T47D (cell line): ENCODE measurements around the gene PIK3R6.
"Not testable (repeated sequence)": the region's sequence is repeated elsewhere in the genome, so short reads cannot be mapped to it uniquely, and the experiment has no call there.

Experiments
- DNase-seq, 2 experiments: peaks; one replicate each; pipeline versions ENCODE4 v3.0.0 to v3.0.0-alpha.2; 2011 to 2012; ENCODE audit warnings: low read depth in 1 of 2, low spot score in 1 of 2
- JUND ChIP-seq: IDR thresholded peaks from 2 replicates; pipeline ENCODE4 v1.6.1; 2012; ENCODE audit warnings: low read depth
- in situ Hi-C: cut with HindIII; loops from 2 replicates; pipeline ENCODE4 v1.10.0; 2016; ENCODE audit warnings: low sequenced_read_pairs, low pct_unique_long_range_greater_than_20kb

PIK3R6 gene

DNA sequence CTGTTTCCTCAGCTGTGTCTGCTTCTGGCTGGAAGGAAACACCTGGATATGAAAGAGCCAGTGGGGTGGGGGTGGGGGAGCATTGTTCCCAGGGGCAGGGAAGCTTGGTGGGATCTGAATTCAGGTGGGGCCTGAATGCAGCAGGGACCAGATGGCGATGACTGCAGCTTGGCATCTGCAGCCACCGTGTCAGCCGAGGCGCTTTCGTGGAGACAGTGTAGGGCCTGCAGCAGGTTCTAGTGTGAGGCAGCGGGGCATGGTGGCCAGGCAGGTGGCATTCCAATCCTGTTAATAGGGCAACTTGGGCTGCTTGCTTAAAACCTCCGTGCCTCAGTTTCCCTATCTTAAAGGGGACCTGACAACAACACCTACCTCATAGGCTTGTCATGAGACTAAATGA lies 1.7 kb downstream of the PIK3R6 start:
- TF ChIP-seq JUND, result no peak
- no peak for DNase-seq
- in situ Hi-C loops, result no loop called here

DNA sequence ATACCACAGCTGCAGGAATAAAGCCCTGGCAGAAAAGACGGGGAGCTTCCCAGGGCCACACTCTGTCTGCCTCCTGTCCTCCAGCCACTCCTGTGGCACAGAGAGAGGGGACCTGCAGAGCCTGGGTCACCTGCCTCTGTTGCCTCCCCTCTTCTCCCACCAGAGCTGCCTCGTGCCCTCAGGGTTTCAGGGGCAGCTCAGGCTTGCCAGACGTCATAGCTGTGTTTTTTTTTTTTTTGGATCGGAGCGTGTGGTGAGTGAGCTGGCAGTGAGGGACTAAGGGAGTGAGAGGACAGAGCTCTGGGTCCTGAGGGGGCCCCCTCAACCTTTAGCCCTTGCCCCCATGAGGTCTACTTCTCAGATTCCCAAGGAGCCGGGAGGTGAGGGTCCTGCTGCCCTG lies 2.1 kb downstream of the PIK3R6 start:
- in situ Hi-C loops, result no loop called here
- no peak for TF ChIP-seq JUND
- no peak for DNase-seq

DNA sequence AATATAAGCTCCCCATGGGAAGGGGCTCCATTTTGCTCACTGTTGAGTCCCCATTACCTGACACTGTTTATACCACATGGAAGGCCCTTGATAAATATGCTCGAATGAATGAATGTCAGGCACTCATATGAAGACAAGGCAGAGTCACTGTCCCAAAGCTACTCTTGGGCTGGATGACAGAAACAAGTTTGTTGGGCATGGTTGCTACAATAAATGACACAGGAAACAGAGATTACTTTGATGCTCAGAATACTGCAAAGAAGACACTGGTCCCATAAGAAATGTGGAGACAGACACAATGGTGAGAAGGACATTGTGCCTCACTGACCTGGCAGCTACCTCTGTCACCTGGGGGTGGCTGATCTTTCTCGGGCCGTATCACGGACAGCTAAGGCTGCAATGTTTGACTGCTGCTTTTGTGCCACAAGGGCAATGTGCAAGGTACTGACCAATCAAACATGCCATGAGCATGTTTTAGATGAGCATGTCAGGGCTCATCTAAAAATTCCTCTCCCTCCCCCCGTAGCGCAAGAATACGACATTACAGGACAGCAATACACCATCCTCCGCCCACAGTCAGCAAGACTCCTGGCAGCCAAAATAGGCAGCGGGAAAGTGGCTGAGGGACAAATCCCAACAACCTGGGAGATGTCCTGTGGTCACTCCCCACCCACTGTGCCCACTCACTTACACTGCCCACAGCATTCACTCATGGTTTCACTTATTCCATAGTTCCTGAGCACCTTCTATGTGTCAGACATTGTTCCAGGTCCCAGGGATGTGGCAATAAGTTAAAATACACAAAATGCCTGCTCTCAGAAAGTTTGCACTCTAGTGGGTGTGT lies 5.0 kb downstream of the PIK3R6 start:
- no peak for TF ChIP-seq JUND
- in situ Hi-C loops, result no loop called here
- DNase-seq, result no peak

DNA sequence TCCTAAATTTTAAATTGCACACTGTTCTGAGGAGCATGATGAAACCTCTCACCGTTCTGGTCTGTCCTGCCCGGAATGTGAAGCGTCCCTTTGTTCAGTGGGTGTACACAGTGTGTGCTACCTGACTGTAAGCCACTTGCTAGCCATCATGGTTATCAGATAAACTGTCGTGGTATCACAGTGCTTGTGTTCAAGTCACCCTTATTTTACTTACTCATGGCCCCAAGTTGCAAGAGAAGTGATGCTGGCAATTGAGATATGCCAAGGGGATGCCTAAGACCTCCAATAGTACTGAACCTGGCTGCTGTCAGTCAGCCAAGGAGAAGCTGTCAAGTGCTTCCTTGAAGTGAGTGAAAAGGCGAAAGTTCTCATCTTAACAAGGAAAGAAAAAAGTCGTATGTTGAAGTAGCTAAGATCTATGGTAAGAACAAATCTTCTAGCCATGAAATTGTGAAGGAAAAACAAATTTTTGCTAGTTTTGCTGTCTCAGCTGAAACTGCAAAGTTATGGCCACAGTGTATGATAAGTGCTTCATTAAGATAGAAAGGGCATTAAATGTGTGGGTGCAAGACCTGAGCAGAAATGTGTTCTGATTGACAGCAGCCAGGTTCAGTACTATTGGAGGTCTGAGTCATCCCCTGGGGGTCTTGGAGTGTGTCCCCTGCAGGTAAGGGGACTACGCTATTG lies 5.8 kb downstream of the PIK3R6 start:
- no peak for DNase-seq
- no peak for TF ChIP-seq JUND
- in situ Hi-C loops, result no loop called here

DNA sequence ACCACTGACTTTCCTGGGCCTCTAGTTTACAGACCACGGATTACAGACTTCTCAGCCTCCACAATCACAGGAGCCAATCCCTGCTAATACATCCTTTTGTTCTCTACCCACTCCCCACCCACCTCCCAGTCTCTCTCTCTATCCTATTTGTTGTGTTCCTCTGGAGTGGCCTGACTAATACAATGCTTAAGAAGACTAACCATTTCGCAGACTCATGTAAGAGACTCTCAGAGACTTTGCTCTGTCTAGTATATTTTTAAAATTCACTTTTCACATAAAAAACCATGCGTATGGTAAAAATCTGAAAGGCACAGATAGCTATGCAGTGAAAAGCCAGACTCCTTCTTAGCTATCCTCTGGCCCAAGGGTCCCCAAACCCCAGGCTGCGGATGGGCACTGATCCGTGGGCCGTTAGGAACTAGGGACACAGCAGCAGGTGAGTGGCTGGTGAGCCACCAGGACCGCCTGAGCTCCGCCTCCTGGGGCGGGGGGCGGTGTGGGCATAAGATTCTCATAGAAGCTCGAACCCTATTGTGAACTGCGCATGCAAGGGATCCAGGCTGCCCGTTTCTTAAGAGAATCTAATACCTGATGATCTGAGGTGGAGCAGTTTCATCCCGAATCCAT lies 7.6 kb downstream of the PIK3R6 start:
- in situ Hi-C loops, result no loop called here
- no peak for DNase-seq
- no peak for TF ChIP-seq JUND

DNA sequence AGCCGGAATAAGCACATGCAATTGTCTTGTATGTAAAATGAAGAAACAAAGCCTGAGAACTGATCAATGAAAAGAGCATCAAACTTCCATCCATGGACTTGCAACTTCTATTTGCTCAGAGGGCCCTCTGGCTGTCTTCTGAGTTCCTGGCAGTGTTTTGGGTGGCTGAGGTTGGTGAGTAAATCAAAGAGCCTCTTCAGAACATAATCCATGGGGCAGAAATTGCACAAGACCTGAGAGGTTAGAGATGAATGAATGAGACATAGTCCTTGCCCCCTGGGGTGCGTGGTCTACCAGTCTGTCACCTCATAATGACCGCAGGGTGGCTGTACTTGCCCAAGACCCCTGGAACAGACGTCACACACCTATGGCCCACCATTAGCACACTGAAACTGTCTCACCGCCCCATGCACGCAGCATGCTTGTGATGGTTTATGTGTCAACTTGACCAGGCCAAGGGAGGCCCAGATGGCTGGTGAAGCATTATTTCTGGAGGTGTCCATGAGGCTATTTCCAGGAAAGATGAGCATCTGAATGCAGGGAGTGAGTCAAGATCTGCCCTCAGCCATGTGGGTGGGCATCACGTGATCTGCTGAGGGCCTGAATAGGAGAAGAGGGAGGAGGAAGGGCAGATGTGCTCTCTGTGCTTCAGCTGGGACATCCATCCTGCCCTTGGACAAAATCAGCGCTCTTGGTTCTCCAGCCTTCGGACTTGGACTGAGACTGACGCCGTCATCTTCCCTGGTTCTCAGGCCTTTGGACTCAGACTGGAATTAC lies 8.3 kb downstream of the PIK3R6 start:
- in situ Hi-C loops, result no loop called here
- TF ChIP-seq JUND, result no peak
- no peak for DNase-seq

DNA sequence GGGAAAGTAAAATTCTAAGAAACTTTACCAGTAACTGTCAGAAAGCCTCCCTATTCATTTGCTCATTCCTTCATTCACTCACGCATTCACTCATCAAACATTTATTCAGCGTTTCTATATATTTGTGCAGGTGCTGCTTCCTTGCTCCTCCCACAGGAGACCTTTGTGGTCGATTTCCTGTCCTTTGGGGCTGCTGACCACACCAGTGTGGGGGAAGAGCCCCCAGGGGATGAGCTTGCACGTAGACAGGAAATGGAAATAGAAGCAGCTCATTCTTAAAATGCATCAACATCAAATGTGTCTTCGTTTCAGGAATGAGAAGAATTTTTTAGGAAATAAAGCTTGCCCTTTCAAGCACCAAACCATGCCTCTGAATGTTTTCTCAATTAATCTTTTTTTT lies 9.6 kb downstream of the PIK3R6 start:
- TF ChIP-seq JUND, result no peak
- no peak for DNase-seq
- in situ Hi-C loops, result no loop called here

DNA sequence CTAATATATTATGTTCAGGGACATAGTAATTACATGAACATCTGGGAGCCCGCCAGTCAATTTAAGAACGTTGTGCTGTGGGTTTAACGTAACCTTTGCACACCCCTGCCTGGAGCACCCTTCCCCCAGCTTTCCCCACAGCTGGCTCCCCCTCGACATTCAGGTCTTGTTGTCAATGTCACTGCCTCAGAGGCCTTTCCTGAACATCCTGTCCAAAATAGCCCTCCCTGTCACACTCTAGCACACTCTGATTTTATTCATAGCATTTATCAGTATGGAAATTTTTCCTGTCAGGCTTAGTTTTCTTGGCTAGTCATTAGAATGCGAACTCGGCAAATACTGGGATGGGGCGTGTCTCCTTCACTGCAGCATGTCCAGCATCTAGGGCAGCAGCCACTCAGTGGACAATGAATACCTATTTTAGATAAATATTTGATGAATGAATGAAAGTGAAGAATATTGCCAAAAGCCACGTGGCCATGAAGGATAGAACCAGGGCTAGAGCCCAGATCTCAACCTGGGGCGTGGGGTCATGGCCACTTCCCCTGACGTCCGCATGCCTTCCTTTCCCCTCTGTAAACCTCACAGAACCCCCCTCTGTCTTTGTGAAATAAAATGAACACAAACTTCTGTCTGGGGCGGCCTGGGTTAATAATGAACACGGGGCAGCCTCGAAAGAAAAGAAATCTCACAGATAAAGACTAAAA lies 10.5 kb downstream of the PIK3R6 start:
- TF ChIP-seq JUND, result no peak
- in situ Hi-C loops, result no loop called here
- DNase-seq, result no peak

DNA sequence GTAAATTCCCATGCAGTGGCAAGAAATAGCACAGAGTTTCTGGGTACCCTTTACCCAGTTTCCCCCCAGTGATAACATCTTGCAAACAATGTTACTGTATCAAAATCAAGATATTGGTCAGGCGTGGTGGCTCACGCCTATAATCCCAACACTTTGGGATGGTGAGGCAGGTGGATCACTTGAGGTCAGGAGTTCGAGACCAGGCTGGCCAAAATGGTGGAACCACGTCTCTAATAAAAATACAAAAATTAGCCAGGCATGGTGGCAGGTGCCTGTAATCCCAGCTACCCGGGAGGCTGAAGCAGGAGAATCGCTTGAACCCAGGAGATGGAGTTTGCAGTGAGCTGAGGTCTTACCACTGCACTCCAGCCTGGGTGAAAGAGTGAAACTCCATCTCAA lies 11.3 kb downstream of the PIK3R6 start:
- in situ Hi-C loops, DNase-seq: not testable (repeated sequence)

DNA sequence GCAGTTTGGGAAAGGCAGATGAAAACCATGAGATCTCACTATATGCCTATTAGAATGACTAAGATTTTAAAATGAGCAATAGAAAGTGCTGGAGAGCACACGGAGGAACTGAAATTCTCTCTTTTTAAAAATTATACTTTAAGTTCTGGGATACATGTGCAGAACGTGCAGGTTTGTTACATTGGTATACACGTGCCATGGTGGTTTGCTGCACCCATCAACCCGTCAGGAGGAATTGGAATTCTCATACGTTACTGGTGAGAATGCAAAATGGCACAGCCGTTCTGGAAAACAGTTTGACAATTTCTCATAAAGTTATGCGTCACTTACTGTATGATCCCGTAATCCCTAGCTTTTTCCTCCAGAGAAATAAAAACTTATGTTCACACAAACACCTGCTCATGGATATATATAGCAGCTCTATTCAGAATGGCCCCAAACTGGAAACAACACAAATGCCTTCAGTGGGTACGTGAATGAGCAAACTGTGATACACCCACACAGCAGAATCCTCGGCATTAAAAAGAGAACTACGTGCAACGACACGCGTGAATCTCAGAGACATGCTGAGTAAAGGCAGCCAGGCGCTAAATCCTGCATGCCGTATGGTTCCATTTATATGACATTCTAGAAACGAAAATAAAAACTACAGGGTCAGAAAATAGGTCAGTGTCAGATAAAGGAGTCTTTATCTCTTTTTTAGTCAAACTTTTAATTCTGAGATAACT lies 11.8 kb downstream of the PIK3R6 start:
- no peak for DNase-seq
- no peak for TF ChIP-seq JUND
- in situ Hi-C loops, result no loop called here

DNA sequence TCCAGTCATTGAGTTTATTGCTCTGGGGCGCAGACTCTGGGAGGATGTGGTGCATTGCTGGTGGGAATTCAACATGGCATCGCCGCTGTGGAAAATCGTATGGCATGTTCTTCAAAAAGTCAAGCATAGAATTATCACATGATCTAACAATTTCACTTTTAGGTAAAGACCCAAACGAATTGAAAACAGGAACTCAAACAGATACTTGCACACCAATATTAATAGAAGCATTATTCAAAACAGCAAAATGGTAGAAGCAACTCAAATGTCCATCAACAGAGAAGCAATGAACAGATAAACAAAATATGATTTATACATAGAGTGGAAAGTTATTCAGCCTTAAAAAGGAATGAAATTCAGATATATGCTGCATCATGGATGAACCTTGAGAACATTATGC lies 15.9 kb downstream of the PIK3R6 start:
- in situ Hi-C loops, result no loop called here

More for the DNA sequence above, 15.9 kb downstream of the PIK3R6 start:
- DNase-seq, result no peak
- no peak for TF ChIP-seq JUND
